Kidney epithelial cell (primary cell): ENCODE data around the gene TEDDM1. TPM values are rescaled to one million over a fixed set of nuclear protein-coding genes. Genes with fewer than 3 reads are reported as not detected.

Source experiments
- DNase-seq: peaks from one replicate; pipeline ENCODE4 v3.0.0-alpha.2; 2010; ENCODE audit warnings: low read depth
- H3K27me3 ChIP-seq: 2 replicates; pipeline ENCODE4 v1.6.0; 2011; ENCODE audit warnings: low read length; ENCODE audit not compliant: control insufficient read depth, insufficient read depth
- H3K36me3 ChIP-seq: 2 replicates; pipeline ENCODE4 v1.5.1; 2011; ENCODE audit warnings: low read length; ENCODE audit not compliant: control insufficient read depth, insufficient read depth
- H3K4me3 ChIP-seq: 2 replicates; pipeline ENCODE4 v1.5.1; 2011; ENCODE audit warnings: low read depth, mild to moderate bottlenecking, control low read depth, low read length
- CTCF ChIP-seq: IDR thresholded peaks from 2 replicates; pipeline ENCODE4 v1.5.1; 2011; ENCODE audit warnings: mild to moderate bottlenecking, moderate library complexity, low read length, control low read depth, inconsistent platforms; ENCODE audit not compliant: insufficient read depth, poor library complexity, severe bottlenecking
- total RNA-seq: library from RNA; depleted of rRNA; stranded (reverse); fragments of >200 nt; gene quantifications from 2 replicates; pipeline ENCODE4 v1.2.3, GENCODE V29; 2015

Gene TEDDM1
- total RNA-seq, 1 donor from 2014 or later: not detected

- no peaks in the 10 kb centered on the region for H3K27me3 ChIP-seq
- no peaks in the 10 kb centered on the region for H3K36me3 ChIP-seq
- no peak overlapping the region for H3K4me3 ChIP-seq
- DNase-seq: no peak
- no peak for TF ChIP-seq CTCF
Observed at GRCh38 chr1:182387566-182387965, 12.9 kb downstream of the TEDDM1 start.

- Histone ChIP-seq H3K27me3 (no peaks in the 10 kb centered on the region), H3K36me3 (no peaks in the 10 kb centered on the region), H3K4me3 (no peak overlapping the region)
- TF ChIP-seq CTCF: no peak
- DNase-seq: no peak
Observed at GRCh38 chr1:182386980-182387379, 13.5 kb downstream of the TEDDM1 start.

GRCh38 chr1:182385885-182386853 is 14.3 kb downstream of the TEDDM1 start:
- no peaks in the 10 kb centered on the region for H3K27me3 ChIP-seq
- DNase-seq: no peak
- no peak for TF ChIP-seq CTCF
- H3K4me3 ChIP-seq: no peak overlapping the region
- H3K36me3 ChIP-seq: no peaks in the 10 kb centered on the region

GRCh38 chr1:182384387-182384960 is 16.0 kb downstream of the TEDDM1 start:
- Histone ChIP-seq H3K36me3 (no peaks in the 10 kb centered on the region), H3K4me3 (no peak overlapping the region), H3K27me3 (no peaks in the 10 kb centered on the region)
- no peak for TF ChIP-seq CTCF
- no peak for DNase-seq

- no peak overlapping the region for H3K4me3 ChIP-seq
- no peak for TF ChIP-seq CTCF
- no peaks in the 10 kb centered on the region for H3K27me3 ChIP-seq
- no peak for DNase-seq
- H3K36me3 ChIP-seq: no peaks in the 10 kb centered on the region
Observed at GRCh38 chr1:182383934-182384333, 16.5 kb downstream of the TEDDM1 start.
